Skeletal muscle satellite cell (primary cell): ENCODE data around the gene VWA3B.
"Not testable (repeated sequence)": the region's sequence is repeated elsewhere in the genome, so short reads cannot be mapped to it uniquely, and the experiment has no call there.

Source experiments
- H3K27me3 ChIP-seq: 2 replicates; pipeline ENCODE4 v1.7.0; 2013; ENCODE audit warnings: low read length; ENCODE audit not compliant: control insufficient read depth, insufficient read depth
- H3K36me3 ChIP-seq: 2 replicates; pipeline ENCODE4 v1.7.0; 2013; ENCODE audit warnings: mild to moderate bottlenecking, control low read depth, low read length; ENCODE audit not compliant: insufficient read depth
- H3K4me1 ChIP-seq: 2 replicates; pipeline ENCODE4 v1.7.0; 2013; ENCODE audit warnings: low read length; ENCODE audit not compliant: control insufficient read depth, insufficient read depth
- H3K4me2 ChIP-seq: 2 replicates; pipeline ENCODE4 v1.7.0; 2013; ENCODE audit warnings: mild to moderate bottlenecking, low read length
- H3K4me3 ChIP-seq: 2 replicates; pipeline ENCODE4 v1.7.0; 2013; ENCODE audit warnings: low read length
- H3K9ac ChIP-seq: 2 replicates; pipeline ENCODE4 v1.7.0; 2013; ENCODE audit warnings: mild to moderate bottlenecking, low read depth, low read length, moderate library complexity
- H3K9me3 ChIP-seq: replicated peaks from 2 replicates; pipeline ENCODE4 v1.7.0; 2013; ENCODE audit warnings: mild to moderate bottlenecking, control low read depth, low read length

Gene VWA3B

GRCh38 chr2:98090951-98091350 lies 4.0 kb downstream of the VWA3B start:
- Histone ChIP-seq H3K27me3 (peaks cover 43% of the 10 kb centered on the region), H3K4me3 (no peak overlapping the region), H3K9me3 (no peaks in the 10 kb centered on the region), H3K9ac (no peak overlapping the region), H3K36me3 (no peaks in the 10 kb centered on the region), H3K4me2 (no peak overlapping the region), H3K4me1 (peaks cover 12% of the 10 kb centered on the region)

GRCh38 chr2:98091738-98092137 lies 4.8 kb downstream of the VWA3B start:
- Histone ChIP-seq H3K4me1 (peaks cover 7% of the 10 kb centered on the region), H3K9me3 (no peaks in the 10 kb centered on the region), H3K4me2 (no peak overlapping the region), H3K27me3 (peaks cover 36% of the 10 kb centered on the region), H3K9ac (no peak overlapping the region), H3K4me3 (no peak overlapping the region), H3K36me3 (no peaks in the 10 kb centered on the region)

GRCh38 chr2:98093146-98093545 lies 6.2 kb downstream of the VWA3B start:
- Histone ChIP-seq H3K4me3 (no peak overlapping the region), H3K27me3 (peaks cover 22% of the 10 kb centered on the region), H3K4me2 (no peak overlapping the region), H3K4me1 (no peaks in the 10 kb centered on the region), H3K9ac (no peak overlapping the region), H3K36me3 (no peaks in the 10 kb centered on the region), H3K9me3 (no peaks in the 10 kb centered on the region)

- Histone ChIP-seq H3K36me3 (no peaks in the 10 kb centered on the region), H3K4me1 (no peaks in the 10 kb centered on the region), H3K9ac (no peak overlapping the region), H3K27me3 (peaks cover 21% of the 10 kb centered on the region), H3K9me3 (no peaks in the 10 kb centered on the region), H3K4me3 (no peak overlapping the region), H3K4me2 (no peak overlapping the region)
Measured at GRCh38 chr2:98093611-98094010, 6.6 kb downstream of the VWA3B start.

- Histone ChIP-seq H3K4me3 (no peak overlapping the region), H3K27me3 (no peaks in the 10 kb centered on the region), H3K4me2 (no peak overlapping the region), H3K9me3 (no peaks in the 10 kb centered on the region), H3K36me3 (no peaks in the 10 kb centered on the region), H3K9ac (no peak overlapping the region), H3K4me1 (no peaks in the 10 kb centered on the region)
Measured at GRCh38 chr2:98099939-98100743, 13.2 kb downstream of the VWA3B start.

- not testable (repeated sequence) for H3K9me3 ChIP-seq, H3K27me3 ChIP-seq, H3K9ac ChIP-seq, H3K4me3 ChIP-seq, H3K4me1 ChIP-seq, H3K4me2 ChIP-seq, H3K36me3 ChIP-seq
Measured at GRCh38 chr2:98102315-98102714, 15.3 kb downstream of the VWA3B start.

GRCh38 chr2:98102878-98103277 lies 15.9 kb downstream of the VWA3B start:
- no peaks in the 10 kb centered on the region for H3K9me3 ChIP-seq
- no peaks in the 10 kb centered on the region for H3K27me3 ChIP-seq
- no peak overlapping the region for H3K4me3 ChIP-seq
- H3K36me3 ChIP-seq: no peaks in the 10 kb centered on the region
- no peak overlapping the region for H3K9ac ChIP-seq
- H3K4me1 ChIP-seq: no peaks in the 10 kb centered on the region
- no peak overlapping the region for H3K4me2 ChIP-seq

GRCh38 chr2:98108110-98108509 lies 21.1 kb downstream of the VWA3B start:
- no peak overlapping the region for H3K9ac ChIP-seq
- no peaks in the 10 kb centered on the region for H3K4me1 ChIP-seq
- peaks cover 7% of the 10 kb centered on the region for H3K27me3 ChIP-seq
- H3K4me3 ChIP-seq: no peak overlapping the region
- H3K4me2 ChIP-seq: no peak overlapping the region
- no peaks in the 10 kb centered on the region for H3K9me3 ChIP-seq
- no peaks in the 10 kb centered on the region for H3K36me3 ChIP-seq

GRCh38 chr2:98110741-98111140 lies 23.8 kb downstream of the VWA3B start:
- H3K4me1 ChIP-seq: no peaks in the 10 kb centered on the region
- H3K36me3 ChIP-seq: no peaks in the 10 kb centered on the region
- H3K4me3 ChIP-seq: no peak overlapping the region
- no peak overlapping the region for H3K9ac ChIP-seq
- no peak overlapping the region for H3K4me2 ChIP-seq
- H3K9me3 ChIP-seq: no peaks in the 10 kb centered on the region
- H3K27me3 ChIP-seq: peaks cover 18% of the 10 kb centered on the region

GRCh38 chr2:98114643-98115330 lies 27.8 kb downstream of the VWA3B start:
- peaks cover 27% of the 10 kb centered on the region for H3K27me3 ChIP-seq

GRCh38 chr2:98118161-98118560 lies 31.2 kb downstream of the VWA3B start:
- no peak overlapping the region for H3K4me2 ChIP-seq
- no peak overlapping the region for H3K4me3 ChIP-seq
- no peaks in the 10 kb centered on the region for H3K4me1 ChIP-seq
- peaks cover 55% of the 10 kb centered on the region for H3K27me3 ChIP-seq
- H3K9ac ChIP-seq: no peak overlapping the region
- no peaks in the 10 kb centered on the region for H3K36me3 ChIP-seq
- H3K9me3 ChIP-seq: no peaks in the 10 kb centered on the region

More at GRCh38 chr2:98114643-98115330, 27.8 kb downstream of the VWA3B start:
- Histone ChIP-seq H3K4me1 (no peaks in the 10 kb centered on the region), H3K4me3 (no peak overlapping the region), H3K36me3 (no peaks in the 10 kb centered on the region), H3K9ac (no peak overlapping the region), H3K9me3 (no peaks in the 10 kb centered on the region), H3K4me2 (no peak overlapping the region)

GRCh38 chr2:98118852-98119251 lies 31.9 kb downstream of the VWA3B start:
- Histone ChIP-seq H3K36me3 (no peaks in the 10 kb centered on the region), H3K4me2 (no peak overlapping the region), H3K4me1 (no peaks in the 10 kb centered on the region)

More at GRCh38 chr2:98118852-98119251, 31.9 kb downstream of the VWA3B start:
- no peaks in the 10 kb centered on the region for H3K9me3 ChIP-seq
- H3K9ac ChIP-seq: no peak overlapping the region
- peaks cover 54% of the 10 kb centered on the region for H3K27me3 ChIP-seq
- no peak overlapping the region for H3K4me3 ChIP-seq
